Stimulated activated CD8-positive, alpha-beta memory T cell treated with anti-CD3 and anti-CD28 coated beads, Interleukin-15, amount 100 ng/mL, for 4 hours (primary cell): ENCODE data around the gene SH3BGRL3.
A peak's percentile ranks its signal among the peaks of the same experiment; 100 is the strongest.
"Not testable (repeated sequence)": the region's sequence is repeated elsewhere in the genome, so short reads cannot be mapped to it uniquely, and the experiment has no call there.

Source experiments
- DNase-seq, 2 donors: peaks; one replicate each; pipeline ENCODE4 v3.0.0-alpha.2; 2020; ENCODE audit warnings: low read depth in 2 of 2

SH3BGRL3 gene

GRCh38 chr1:26317146-26317545 lies 37.3 kb downstream of the SH3BGRL3 start:
- DNase-seq, result no peak

- DNase-seq, result peak; percentile 50 to 68
These were observed 37.9 kb downstream of the SH3BGRL3 start, which contains the start of gene CD52 for GRCh38 chr1:26317612-26318337. Gene CD52 (plus strand): TSS chr1:26317958. CDS start chr1:26318018, 60 bp downstream.

GRCh38 chr1:26318338-26319064 lies 38.6 kb downstream of the SH3BGRL3 start:
- DNase-seq, result no peak

- no peak for DNase-seq
These were observed 41.0 kb downstream of the SH3BGRL3 start for GRCh38 chr1:26320896-26321295.

GRCh38 chr1:26321315-26322041 lies 41.6 kb downstream of the SH3BGRL3 start:
- peak; percentile 80 to 91 for DNase-seq

- no peak for DNase-seq
These were observed 42.1 kb downstream of the SH3BGRL3 start for GRCh38 chr1:26322042-26322331.

- DNase-seq, result no peak
These were observed 43.5 kb downstream of the SH3BGRL3 start for GRCh38 chr1:26323382-26323781.

GRCh38 chr1:26324550-26324949 lies 44.7 kb downstream of the SH3BGRL3 start:
- no peak for DNase-seq

- DNase-seq, result no peak
These were observed 48.1 kb downstream of the SH3BGRL3 start for GRCh38 chr1:26327956-26328362.

GRCh38 chr1:26328597-26328996 lies 48.7 kb downstream of the SH3BGRL3 start:
- DNase-seq, result no peak

- DNase-seq, result not testable (repeated sequence)
These were observed 49.5 kb downstream of the SH3BGRL3 start for GRCh38 chr1:26329380-26329779.

GRCh38 chr1:26330276-26330675 lies 50.4 kb downstream of the SH3BGRL3 start:
- DNase-seq, result no peak
